HG03457 (cell line): ENCODE measurements around the gene CYCS.
"Not testable (repeated sequence)": the region's sequence is repeated elsewhere in the genome, so short reads cannot be mapped to it uniquely, and the experiment has no call there.

Experiments used
- ATAC-seq: cut with Tn5 transposase; IDR thresholded peaks from one replicate; pipeline ENCODE4 v1.9.1; 2021; ENCODE audit warnings: moderate number of reproducible peaks; ENCODE audit not compliant: unreplicated experiment

Gene CYCS

DNA sequence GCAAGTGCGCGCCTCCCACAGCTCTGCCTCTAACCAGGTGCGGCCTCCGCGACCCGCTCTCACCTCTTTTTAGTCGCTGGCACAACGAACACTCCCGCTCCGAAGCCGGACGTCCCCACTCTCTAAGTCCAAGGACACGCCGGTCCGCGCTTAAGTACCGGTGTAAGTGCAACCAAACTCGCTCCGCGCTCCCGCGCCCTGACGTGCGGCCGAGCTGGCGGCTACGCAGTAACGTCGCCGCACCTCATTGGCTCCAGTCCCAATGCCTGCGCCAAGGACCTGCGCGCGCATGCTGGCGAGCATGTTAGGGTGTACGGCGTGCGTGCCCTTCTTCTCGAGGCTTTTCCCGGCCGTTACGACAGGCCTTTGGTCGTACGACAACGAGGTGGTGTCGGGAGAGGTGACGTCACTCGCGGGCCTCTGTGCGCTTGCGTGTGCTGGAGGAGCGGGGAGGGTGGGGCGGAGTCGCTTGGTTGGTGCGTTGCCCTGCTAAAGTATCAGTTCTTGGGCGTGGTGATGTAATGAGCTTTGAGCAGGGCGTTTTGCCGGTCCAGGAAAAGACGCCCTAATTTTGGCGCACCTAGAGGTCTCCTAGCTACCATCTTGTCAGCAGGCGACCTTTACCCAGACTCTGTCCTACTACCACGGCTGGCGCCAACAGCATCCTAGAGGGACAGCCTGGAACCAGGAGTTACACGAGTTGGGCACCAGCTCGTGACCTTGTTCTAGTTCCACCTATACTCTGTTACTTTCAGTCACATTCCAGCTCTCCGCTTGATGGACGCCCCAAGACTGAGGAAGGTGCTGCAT, at the start of gene CYCS:
CYCS (minus strand) TSS at position 124 of the 810 bp plus-strand sequence. CDS start 1,141 bp downstream, outside the sequence.
- peak; percentile 92 for ATAC-seq

DNA sequence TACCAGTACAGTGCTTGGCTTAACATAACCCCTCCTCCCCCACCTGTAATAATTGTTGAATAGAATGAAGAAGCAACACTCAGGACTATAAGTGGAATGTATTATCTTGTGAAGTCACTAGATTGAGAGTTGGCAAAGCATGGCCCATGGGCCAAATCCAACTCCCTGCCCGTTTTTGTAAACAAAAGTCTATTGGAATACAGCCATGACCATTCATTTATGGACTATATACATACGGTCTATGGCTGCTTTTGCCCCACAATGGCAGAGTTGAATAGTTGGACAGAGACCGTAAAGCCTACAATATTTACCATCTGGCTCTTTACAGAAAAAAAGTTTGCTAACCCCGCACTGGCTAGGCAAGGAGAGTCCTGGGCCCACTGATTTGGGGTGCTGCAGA, 48.1 kb upstream of the CYCS start:
- no peak for ATAC-seq

- no peak for ATAC-seq
These were observed 46.5 kb upstream of the CYCS start for GRCh38 chr7:25171516-25171915.

DNA sequence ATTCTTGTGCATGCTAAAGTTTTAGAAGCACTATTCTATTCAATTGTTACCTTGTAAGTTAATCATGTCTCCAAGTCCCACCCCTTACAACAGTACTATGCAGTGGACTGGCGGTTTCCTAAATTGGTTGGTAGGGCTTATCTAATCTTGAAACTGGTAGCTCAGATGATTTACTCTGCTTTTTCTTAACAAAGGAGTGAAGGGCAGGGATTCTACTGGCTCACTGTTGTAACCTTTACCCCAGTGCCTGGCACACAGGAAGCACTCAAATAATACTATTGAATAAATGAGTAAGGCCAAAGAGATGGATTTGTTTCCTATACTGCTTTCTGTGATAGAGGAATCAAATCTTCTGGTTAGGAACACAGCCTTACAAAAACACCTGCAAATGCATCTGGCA, 46.0 kb upstream of the CYCS start:
- ATAC-seq: no peak

GRCh38 chr7:25169683-25170082, 44.6 kb upstream of the CYCS start:
- ATAC-seq: no peak

GRCh38 chr7:25168145-25168544, 43.1 kb upstream of the CYCS start:
- ATAC-seq: no peak

GRCh38 chr7:25167262-25167843, 42.3 kb upstream of the CYCS start:
- no peak for ATAC-seq

- ATAC-seq: not testable (repeated sequence)
These were observed 35.0 kb upstream of the CYCS start for GRCh38 chr7:25159983-25160596.

GRCh38 chr7:25158966-25159365, 33.9 kb upstream of the CYCS start:
- ATAC-seq: no peak

GRCh38 chr7:25151773-25152172, 26.7 kb upstream of the CYCS start:
- no peak for ATAC-seq

DNA sequence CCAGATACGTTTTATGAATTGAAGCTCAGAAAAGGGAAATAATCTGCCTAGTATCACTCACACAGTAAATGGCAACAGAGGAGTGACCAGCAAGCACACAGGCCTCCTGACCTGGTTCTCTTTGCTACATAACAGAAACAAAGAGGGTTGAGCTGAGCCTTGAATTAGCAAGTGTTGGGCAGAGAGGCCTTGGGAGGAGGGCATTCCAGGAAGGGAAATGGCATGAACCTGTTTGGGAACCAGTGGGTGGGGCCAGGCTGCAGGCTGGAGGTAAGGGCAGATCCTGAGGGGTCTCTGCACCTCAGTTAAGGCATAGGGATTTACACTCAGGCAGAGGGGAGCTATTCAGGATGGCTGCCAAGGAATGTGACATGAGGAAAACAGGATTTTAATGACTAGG, 24.8 kb upstream of the CYCS start:
- ATAC-seq: no peak

- ATAC-seq: no peak
These were observed 23.9 kb upstream of the CYCS start for GRCh38 chr7:25148772-25149575.

DNA sequence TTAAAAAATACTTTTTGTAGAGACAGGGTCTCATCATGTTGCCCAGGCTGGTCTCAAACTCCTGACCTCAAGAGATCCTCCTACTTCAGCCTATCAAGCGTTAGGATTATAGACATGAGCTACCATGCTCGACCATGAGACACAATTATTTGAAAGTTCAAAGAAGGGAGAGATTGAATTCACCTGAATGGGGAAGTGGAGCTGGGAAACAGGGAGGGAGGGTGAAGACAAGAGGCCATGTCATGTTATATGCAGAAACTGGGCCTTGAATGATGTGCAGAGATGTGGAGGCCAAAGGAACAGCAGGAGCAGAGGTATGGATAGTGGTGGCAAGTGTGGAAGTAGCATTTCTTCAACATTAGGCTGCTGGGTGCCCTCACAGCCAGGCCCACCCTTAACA, 18.7 kb upstream of the CYCS start:
- no peak for ATAC-seq

DNA sequence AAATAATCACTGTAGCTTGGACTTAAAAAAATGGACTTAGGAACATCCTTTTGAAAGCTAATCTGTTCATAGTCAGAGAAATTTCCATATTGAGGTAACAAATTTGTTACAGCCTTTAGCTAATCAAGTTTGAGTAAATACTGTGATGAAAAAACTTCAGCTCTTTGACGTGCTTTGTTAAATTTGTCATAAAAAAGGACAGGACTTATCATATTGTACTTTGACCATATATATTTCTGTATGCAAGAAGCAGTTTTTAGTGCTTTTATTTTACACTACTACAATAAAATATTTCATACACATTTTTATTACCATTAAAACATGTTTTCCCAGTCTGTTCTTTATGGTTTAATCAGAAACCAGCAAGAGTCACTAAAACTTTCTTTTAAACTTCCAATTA, 14.5 kb upstream of the CYCS start:
- ATAC-seq: no peak

DNA sequence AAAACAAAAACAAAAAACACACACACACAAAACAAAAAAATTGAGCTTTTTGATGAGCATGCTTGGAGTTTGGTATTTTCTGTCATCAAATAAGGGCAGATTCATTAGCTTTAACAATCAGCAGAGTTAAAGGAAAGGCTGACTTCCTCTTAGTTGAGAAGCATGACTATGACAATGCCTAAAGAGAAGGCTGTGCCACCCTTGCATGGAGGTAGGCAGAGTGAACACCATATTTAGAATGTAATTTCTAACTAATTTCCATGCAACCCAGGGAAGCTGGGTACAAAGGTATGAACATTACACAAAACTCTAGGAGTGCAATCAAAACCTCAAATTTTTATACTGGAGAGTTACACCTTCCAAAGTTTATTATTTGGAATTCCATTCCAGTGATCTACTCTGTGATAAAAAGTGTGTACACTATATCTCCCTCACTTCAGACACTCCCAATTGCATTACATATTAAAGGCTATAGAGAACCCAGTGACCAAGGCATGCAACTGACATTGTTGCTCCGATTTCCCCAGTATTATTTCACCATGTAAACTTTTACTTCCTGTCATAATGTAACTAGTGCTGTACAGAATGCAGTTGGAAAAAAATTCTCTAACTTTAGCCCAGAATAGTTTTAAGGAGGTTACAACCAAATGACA, 9.4 kb upstream of the CYCS start:
- ATAC-seq: no peak

- no peak for ATAC-seq
These were observed 7.4 kb upstream of the CYCS start for GRCh38 chr7:25132430-25132829.

DNA sequence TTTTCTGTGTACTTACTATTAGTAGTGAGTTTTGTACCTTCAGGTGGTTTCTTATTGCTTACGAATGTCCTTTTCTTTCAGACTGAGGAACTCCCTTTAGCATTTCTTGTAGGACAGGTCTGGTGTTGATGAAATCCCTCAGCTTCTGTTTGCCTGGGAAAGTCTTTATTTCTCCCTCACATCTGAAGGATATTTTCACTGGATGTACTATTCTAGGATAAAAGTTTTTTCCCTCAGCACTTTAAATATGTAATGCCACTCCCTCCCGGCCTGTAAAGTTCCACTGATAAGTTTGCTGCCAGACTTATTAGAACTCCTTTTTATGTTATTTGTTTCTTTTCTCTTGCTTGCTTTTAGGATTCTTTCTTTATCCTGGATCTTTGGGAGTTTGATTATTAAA, 1.7 kb upstream of the CYCS start:
- no peak for ATAC-seq

GRCh38 chr7:25124465-25125136, 459 bp downstream of the CYCS start:
- no peak for ATAC-seq

DNA sequence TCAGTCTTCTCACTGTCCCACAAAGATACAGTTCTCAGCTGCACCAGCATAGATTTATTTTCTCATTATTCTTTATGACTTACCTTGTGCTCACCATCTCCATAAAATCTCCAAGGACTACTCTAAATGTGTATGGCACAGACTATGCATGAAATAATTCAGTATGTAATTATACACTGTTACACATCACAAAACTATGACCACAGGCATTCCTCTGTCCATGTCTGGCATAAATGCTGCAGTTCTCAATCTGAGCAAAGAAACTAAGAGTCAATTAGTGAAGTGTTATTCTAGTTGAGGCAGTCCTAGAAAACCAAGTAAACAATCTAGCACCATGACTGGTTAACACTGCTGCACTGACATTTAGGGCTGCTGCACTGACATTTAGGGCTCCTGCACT, 2.7 kb downstream of the CYCS start:
- ATAC-seq: no peak

DNA sequence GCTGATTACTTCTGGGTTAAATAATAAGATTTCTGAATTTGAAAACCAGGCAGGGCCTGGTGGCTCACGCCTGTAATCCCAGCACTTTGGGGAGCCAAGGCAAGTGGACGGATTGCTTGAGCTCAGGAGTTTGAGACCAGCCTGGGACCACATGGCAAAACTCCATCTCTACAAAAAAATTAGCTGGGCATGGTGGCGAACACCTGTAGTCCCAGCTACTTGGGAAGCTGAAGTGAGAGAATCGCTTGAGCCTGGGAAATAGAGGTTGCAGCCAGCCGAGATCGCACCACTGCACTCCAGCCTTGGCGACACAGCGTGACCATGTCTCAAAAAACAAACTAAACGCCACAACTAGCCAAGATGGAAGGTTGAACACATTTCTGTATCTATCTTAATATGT, 3.5 kb downstream of the CYCS start:
- no peak for ATAC-seq
